Left forelimb (tissue), 1 donor: ENCODE data around the gene CDC45.
A peak's percentile ranks its signal among the peaks of the same experiment; 100 is the strongest.
"Not testable (repeated sequence)": the region's sequence is repeated elsewhere in the genome, so short reads cannot be mapped to it uniquely, and the experiment has no call there.

ENCODE experiments used
- DNase-seq: peaks from one replicate; pipeline ENCODE4 v3.0.0-alpha.2; 2018; ENCODE audit warnings: low spot score

Gene CDC45, protein sequence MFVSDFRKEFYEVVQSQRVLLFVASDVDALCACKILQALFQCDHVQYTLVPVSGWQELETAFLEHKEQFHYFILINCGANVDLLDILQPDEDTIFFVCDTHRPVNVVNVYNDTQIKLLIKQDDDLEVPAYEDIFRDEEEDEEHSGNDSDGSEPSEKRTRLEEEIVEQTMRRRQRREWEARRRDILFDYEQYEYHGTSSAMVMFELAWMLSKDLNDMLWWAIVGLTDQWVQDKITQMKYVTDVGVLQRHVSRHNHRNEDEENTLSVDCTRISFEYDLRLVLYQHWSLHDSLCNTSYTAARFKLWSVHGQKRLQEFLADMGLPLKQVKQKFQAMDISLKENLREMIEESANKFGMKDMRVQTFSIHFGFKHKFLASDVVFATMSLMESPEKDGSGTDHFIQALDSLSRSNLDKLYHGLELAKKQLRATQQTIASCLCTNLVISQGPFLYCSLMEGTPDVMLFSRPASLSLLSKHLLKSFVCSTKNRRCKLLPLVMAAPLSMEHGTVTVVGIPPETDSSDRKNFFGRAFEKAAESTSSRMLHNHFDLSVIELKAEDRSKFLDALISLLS

DNA sequence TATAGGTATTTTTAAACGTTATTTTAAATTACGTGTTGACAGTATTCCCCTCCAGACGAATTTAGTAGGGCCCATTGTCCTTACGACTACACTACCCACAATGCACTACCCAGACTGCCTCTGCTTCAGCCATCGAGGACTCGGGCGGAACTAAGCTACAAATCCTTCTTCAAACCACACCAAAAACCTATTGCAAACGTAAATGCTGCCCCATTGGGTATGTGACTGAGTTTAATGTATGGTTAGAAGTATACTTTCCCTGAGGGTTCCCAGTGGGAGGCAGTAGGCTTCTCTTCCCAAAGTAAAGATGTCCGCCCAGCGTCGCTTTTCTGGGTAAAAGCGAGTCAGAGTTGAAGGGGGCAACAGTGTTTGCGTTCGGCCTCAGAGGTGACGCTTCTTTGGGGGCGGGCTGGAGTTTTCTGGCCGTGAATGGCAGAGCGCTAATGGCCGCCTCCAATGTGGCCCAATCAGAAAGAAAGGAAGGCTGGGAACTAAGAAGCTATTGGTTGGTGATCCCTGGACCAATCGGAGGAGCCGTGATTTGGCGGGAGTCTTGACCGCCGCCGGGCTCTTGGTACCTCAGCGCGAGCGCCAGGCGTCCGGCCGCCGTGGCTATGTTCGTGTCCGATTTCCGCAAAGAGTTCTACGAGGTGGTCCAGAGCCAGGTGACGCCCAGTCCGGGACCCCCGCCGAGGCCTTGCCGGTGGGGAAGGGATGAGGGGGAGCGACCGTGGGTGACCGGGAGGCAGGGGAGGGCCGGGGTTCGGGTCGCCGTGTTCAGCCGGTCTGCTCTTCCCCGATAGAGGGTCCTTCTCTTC lies at the start of gene CDC45:
Gene CDC45, plus strand, starts transcription at position 566 of the 818 bp plus-strand sequence. Its CDS starts 49 bp downstream, at position 615.
- peak; percentile 95 for DNase-seq

DNA sequence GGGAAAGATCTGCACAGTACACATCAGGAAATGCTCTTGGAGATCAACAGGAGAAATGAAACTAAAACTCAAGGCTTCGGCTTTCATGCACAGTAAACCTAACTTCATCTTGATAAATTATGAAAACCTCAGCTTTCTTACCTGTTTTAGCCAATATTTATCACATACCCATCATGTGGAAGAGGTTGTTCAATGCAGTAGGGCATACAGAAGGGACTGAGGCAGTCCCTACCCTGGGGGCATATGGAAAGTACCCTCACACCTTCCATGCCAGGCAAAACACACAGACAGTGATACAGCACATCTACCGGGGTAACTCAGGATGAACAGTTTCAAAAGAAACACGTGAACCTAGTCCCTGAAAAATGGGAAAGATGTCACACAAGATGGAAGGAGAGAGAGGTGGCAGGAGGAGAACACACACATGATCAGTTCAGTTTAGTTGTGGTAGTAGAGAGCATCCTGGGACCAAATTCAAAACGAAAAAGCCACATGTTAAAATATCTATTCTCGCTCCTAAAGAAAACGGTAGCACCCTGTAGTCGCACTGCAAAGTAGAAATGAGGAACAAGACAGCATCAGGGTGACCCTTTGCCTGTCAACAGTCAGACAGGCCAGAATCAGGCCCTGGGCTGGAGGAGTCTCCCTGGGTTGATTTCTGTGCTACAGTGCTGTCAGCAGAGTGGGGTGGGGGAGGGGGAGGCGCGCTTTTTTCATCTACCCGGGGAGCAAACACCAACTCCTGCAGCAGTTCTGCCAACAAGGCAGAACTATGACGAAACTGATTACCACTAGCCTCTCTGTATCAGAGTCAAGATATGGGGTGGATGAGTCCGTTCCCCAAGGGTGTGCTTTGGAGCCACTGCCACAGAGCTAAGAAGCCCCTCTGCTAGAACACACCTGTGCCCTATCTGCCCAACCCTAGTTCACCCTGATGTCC lies 49.5 kb upstream of the CDC45 start:
- no peak for DNase-seq

DNA sequence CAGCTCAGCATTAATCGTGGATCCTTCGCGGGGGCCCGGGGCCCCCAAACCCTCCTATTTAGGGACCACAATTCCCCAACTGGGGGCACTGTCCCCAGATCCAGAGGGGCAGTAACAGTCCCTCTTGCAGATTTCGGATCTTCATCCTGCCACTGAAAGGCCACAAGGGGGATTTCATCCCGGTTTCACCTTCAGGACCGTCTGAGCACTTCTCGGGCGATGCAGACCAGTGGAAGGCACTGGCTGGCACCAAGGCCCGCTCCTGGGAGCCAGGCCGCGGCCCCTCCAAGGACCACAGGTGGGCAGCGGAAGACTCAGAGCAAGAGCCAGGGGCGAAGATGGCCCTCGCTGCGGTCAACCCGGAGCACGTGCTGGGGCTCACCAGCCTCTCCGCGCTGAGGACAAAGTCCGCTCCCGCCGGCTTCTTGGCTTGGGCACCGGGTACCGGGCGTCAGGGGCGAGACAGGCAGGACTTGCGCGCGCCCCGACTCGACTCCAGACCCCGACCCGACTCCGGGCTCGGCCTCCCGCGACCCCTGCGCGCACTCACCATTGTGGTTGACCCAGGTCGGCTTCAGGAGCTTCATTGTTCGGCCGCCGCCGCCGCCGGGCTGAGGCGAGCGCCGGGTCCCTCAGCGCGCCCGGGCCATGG lies 48.7 kb upstream of the CDC45 start:
- no peak for DNase-seq

DNA sequence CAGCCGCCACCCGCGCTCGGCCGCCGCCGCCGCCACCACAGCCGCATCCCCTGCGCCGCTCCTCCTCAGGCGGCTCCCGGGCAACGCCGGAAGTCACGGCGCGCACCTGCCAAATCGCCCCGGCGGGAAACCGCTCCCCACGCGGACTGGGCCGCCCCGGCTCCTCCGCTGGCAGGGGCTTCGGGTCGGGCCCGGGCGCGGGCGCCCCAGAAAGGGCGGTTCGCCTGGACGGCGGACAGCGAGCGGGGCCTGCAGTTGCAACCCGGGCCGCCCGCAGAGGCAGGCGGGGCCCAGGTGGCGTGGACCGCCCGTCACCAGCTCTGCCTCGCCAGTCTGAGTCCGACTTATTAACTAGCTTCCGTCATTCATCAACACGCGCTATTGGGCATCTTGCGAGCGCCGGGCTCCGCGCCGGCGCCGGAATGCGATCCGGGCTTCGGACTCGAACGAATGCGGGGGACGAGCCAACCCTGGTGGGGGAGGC lies 48.0 kb upstream of the CDC45 start, which contains the start of gene HIRA:
Gene HIRA, minus strand, starts transcription at position 85 of the 484 bp plus-strand sequence. CDS start 257 bp downstream, outside the sequence.
- DNase-seq: peak; percentile 89

DNA sequence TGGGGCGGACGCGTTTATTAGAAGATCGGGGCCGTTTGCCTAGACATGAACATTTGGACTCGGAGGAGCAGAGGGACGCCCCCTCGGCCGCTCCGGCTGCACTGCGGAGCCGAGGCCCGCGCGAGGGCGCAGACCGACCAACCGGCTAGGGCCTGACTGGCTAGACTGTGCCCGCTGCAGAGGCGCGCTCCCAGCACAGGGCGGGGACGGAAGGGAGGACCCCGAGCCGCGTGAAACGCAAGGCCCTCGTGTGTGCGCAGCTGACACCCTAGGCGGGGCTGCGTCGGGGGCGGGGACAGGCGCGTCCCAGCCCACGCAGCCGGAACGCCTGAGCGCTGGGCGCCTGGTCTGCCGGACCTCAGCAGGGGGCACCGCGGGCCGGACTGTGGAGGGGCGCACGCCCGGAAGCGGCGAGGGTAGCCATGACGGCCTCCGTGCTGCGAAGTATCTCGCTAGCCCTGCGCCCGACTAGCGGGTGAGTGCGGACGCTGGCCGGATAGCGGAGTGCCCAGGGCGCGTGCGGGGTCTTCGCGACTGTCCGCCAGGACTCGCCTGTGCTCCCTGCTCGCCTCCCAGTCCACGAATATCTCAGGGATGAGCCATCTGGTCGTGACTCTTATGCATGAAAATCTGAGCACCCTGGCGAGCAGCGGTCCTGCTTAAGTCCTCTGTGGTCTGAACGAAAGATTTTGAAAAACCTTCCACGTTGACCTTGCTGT lies 47.4 kb upstream of the CDC45 start, which contains the start of gene MRPL40:
Gene MRPL40, plus strand, starts transcription at position 413 of the 719 bp plus-strand sequence. Its CDS starts 10 bp downstream, at position 423.
- peak; percentile 98 for DNase-seq

DNA sequence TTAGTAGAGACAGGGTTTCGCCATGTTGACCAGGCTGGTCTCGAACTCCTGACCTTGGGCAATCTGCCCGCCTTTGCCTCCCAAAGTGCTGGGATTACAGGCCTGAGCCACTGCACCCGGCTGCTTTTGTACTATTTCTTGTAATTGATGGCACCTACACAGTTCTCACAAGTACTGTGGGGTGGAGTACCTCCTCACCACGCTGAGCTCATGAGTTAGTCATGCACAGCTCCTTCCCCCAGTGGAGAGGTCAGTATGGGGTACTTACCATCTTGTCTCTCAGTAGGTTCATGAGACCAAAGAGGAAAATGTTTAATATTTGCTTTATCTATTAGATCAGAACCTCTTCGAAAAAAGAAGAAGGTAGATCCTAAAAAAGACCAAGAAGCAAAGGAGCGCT lies 45.3 kb upstream of the CDC45 start:
- DNase-seq: no peak

DNA sequence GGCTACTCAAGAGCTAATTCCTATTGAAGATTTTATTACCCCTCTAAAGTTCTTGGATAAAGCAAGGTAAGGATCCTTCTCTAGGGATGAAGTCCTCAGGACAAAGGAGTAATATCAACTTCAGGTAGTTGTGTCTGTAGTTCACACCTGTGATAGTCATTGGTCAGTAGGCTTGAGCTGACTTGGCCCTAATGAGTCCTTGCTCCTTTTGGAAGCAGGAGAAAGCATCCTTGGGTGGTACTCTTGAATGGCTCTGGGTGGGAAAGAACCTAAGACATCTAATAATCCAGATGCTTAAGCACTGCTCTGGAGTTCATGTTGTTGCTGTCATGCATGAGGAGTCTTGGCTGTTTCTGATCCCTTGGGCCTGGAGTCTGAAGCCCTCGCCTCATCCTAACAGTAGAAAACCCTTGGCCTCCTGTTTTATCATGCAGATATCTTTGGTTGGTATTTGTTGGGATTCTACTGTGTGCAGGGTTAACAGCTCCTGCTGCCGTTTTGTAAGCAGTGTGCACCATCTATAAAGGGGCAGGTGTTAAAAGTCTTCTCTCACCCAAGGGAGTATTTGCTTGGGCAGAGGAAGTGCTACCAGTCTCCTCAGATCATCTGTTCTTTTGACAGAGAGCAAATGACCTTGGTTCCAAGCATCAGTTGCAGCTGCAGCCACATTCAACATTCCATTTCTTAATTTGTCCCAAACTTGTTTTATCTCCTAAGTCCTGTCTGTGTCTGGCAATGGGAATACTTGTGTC lies 44.7 kb upstream of the CDC45 start:
- no peak for DNase-seq

DNA sequence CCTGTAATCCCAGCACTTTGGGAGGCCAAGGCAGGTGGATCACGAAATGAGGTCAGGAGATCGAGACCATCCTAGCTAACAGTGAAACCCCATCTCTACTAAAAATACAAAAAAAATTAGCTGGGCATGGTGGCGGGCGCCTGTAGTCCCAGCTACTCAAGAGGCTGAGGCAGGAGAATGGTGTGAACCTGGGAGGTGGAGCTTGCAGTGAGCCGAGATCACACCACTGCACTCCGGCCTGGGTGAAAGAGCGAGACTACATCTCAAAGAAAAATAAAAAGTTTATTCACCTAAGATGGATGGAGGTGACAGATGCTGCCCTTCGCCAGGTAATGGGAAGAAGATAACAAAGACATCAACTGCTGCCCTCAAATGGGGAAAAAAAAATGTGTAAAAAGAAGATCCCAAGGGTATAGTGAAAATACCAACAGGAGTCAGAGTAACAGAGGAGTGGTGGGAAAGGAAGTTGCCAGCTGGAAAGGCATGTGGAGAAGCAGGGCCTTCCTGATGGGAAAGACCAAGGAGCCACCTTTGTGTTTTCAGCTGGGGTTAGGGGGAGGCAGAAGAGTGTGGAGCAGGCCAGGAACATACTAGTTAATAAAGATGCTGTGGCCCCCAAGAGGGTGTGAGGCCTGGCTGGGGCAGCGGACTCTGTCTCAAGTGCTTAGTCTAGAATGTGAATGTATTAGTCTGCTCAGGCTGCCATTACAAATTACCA lies 43.1 kb upstream of the CDC45 start:
- not testable (repeated sequence) for DNase-seq

DNA sequence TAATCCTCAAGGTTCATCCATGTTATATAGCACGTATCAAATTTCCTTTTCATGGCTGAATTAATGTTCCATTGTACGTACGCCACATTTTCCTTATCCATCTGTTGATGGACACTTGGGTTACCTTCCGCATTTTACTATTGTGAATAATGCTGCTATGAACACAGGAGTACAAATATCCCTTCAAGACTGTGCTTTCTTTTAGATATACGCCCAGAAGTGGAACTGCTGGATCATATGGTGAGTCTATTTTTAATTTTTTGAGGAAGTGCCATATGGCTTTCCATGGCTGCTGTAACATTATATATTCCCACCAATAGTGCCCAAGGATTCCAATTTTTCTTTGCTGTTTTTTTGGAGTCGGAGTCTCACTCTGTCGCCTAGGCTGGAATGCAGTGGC lies 41.4 kb upstream of the CDC45 start:
- no peak for DNase-seq

DNA sequence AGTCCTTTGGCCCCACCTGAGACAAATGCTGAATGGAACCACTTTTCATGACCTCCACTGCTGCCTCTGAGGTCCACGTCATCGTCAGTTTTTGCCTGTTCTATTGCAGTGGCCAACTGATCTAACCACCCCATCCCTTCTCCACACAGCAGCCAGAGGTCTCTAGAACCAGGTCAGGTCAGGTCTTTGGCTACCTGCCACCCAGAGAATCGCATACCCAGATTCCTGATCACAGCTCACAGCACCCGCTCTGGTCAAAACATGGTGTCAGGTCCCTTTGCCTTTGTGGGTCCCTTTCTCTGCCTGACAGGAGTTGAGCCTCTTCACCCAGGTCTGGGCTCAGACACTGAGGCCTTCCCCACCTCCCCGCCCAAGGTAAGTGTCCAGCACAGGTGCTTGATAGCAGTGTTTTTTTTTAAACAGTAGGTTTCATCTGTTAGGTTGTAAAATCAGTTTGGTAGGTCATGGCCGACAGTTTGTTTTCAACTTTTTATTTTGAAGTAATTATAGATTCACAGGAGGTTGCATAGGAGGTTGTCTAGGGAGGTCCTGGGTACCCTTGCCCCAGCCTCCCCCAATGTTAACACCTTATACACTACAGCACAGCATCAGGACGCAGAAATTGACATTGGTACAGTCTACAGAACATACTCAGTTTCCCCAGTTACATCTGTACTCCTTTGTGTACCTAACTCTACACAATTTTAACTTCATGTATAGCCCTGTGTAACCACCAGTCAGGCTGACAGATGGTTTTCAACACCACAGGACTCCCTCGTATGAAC lies 39.1 kb upstream of the CDC45 start:
- DNase-seq: no peak

DNA sequence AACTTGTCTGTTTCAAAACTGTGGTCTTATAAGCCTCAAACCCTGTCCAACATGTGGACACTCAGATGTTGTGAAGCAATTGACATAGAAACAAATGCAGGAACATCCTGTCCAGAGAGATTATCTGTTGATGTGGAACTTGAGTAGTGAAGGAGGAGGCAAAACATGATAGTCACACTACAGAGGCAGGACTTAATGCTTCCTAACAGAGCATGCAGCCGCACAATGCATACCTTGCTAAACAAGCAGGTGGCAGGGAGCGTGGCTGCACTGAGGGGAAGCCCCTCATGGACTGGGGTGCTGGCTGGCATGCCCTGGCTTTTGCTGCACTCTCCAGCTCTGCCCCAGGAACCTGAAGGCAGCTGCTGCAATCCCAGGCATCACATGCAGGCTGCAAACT lies 37.6 kb upstream of the CDC45 start:
- DNase-seq: no peak

DNA sequence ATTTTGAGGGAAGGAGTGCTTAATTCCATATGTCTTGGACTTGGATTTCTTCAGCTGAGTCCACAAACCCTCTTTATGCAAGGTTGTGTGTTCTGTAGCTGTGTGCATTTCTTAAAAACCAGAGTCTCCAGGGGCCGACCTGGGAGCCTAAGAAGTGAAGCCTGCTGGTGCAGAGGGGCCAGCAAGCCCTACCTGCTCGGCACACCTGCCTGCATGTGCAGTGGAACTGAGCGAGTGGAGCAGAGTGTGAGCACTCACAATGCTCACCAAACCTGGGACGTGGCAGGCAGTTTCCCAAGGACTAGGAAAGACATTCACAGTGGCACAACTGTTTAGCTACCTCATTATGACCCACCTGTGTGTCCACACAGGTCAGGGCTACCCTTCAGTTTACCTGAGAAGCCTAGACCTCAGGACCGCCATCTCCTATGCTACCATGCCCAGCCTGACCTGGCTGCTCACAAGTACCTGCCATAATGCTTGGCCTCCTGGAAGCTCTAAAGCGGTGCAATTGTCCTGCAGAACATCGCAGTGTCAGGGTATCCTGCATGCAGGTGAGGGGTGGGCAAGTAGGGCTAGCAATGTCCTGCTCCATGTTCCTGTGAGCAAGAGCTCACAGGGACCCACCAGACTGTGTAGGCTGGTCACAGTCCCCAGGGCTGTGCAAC lies 36.0 kb upstream of the CDC45 start:
- DNase-seq: no peak

DNA sequence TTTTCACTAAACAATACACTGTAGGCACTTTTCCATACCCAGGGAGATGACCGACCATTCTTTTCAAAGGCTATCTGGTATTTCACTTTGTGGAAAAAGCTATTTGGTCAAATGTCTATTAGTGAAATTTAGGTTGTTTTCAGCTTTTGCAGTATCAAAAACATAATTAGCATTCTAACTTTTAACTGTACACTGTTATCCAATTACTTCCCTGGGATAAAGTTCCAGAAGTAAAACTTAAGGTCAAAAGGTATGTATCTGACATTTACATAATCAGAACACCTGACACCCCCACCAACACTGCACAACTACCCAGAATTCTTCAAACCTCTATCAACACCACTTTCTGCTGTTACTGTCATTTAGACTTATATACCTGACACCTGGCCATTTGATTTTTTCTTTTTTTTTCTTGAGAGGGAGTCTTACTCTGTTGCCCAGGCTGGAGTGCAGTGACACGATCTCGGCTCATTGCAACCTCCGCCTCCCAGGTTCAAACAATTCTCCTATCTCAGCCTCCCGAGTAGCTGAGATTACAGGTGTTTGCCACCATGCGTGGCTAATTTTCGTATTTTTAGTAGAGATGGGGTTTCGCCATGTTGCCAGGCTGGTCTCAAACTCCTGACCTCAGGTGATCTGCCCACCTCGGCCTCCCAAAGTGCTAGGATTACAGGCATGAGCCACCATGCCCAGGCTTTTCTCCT lies 34.3 kb upstream of the CDC45 start:
- not testable (repeated sequence) for DNase-seq

DNA sequence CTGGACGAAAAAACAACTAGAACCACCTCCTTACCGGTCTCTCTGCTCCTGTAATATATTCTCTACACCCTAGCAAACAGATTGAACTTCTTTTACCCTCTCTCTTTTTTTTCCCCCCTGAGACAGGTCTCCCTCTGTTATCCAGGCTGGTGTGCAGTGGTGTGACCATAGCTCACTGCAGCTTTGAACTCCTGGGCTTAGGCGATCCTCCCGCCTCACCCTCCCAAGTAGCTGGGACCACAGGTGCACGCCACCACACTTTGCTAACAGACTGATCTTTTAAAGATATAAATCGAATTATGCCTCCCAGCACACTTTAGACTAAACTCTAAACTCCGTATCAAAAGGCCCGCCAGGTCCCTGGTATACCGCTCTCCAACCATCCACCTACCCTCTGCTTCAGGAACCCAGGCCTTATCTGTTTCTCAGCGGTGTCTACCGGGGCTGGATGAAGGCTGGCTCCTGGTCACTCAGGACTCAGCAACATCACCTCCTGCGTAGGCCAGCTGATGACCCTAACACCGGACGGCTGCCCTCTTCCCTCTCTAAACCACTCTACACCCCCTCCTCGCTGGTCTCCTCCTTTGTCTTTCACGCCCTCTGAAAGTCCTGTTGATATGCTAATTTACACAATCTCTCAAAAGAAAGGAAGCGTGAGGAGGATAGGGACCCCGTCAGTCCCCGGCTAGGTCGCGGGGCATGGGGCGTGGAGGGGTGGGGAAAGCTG lies 33.0 kb upstream of the CDC45 start:
- DNase-seq: no peak

DNA sequence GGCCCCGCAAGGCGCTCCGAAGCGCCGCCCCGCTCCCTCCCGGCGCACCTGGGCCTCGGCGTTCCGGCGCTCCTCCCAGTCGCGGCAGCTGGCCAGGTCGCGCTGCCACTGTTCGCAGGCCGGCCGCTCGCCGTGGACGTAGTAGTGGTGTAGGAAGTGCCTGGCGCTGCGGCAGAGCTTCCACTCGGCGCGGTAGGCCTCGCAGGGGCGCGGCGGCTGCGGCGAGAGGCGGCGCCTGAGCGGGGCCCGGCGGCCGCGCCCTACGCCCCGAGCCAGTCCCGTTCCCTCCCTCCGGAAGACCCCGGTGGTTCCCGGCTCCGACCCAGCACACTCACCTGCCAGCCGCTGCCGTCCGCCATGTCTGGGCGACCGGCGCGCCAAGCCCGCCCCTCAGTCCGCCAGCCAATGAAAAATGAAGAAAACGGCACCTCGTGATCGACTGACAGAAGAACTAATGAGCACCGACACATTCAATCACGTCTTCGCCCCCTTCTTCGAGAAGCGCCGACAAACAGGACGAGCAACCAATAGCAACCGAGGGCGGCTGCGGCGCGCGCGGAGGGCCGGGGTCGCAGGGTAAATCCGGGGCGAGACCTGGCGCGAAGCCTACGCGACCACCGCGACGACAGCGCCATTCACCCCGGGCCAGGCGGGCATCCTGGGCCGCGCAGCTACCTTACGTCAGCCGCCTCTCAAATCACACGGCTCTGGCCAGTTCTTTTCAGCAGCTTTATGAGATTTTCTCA lies 32.2 kb upstream of the CDC45 start, which contains the start of gene C22orf39:
Gene C22orf39, minus strand, starts transcription at position 382 of the 746 bp plus-strand sequence. Its CDS starts 23 bp downstream, at position 359.
- DNase-seq: peak; percentile 92
